Smooth muscle cell (in vitro differentiated cells): ENCODE results near the gene CIBAR2. TPM values are rescaled to one million over a fixed set of nuclear protein-coding genes. Genes with fewer than 3 reads are reported as not detected.

Experiments
- DNase-seq: peaks from one replicate; lab custom pipeline; 2025; ENCODE audit not compliant: unreplicated experiment; lab: John Stamatoyannopoulos, UW
- H2AFZ ChIP-seq: fragments of 200-600 bp; sonication (generic); 2 replicates; pipeline ENCODE4 v1.6.0; 2016; ENCODE audit warnings: antibody characterized with exemption, low read depth, mild to moderate bottlenecking
- H3F3A ChIP-seq: fragments of 200-600 bp; sonication (generic); 2 replicates; pipeline ENCODE4 v1.6.0; 2017; ENCODE audit warnings: antibody characterized with exemption, low read depth
- H3K27ac ChIP-seq: fragments of 200-600 bp; sonication (generic); 2 replicates; pipeline ENCODE4 v1.5.1; 2016; ENCODE audit warnings: low read depth, mild to moderate bottlenecking
- H3K27me3 ChIP-seq: fragments of 200-600 bp; sonication (generic); 2 replicates; pipeline ENCODE4 v1.6.1; 2016; ENCODE audit warnings: low read depth, mild to moderate bottlenecking
- H3K36me3 ChIP-seq: fragments of 200-600 bp; sonication (generic); 2 replicates; pipeline ENCODE4 v1.5.1; 2016; ENCODE audit warnings: low read depth
- H3K4me1 ChIP-seq: fragments of 200-600 bp; sonication (generic); 2 replicates; pipeline ENCODE4 v1.5.1; 2016; ENCODE audit warnings: low read depth
- H3K4me2 ChIP-seq: fragments of 200-600 bp; sonication (generic); 2 replicates; pipeline ENCODE4 v1.6.0; 2016; ENCODE audit warnings: mild to moderate bottlenecking
- H3K4me3 ChIP-seq: fragments of 200-600 bp; sonication (generic); 2 replicates; pipeline ENCODE4 v1.5.1; 2016; ENCODE audit warnings: mild to moderate bottlenecking
- H3K79me2 ChIP-seq: fragments of 200-600 bp; sonication (generic); 2 replicates; pipeline ENCODE4 v1.6.0; 2016; ENCODE audit warnings: low read depth, mild to moderate bottlenecking
- H3K9ac ChIP-seq: fragments of 200-600 bp; sonication (generic); 2 replicates; pipeline ENCODE4 v1.6.0; 2016; ENCODE audit warnings: low read depth
- H3K9me3 ChIP-seq: fragments of 200-600 bp; sonication (generic); replicated peaks from 2 replicates; pipeline ENCODE4 v1.5.1; 2016; ENCODE audit warnings: low read depth
- H4K20me1 ChIP-seq: fragments of 200-600 bp; sonication (generic); 2 replicates; pipeline ENCODE4 v1.6.0; 2016; ENCODE audit warnings: low read depth
- WGBS: methylation state at CpG from one replicate; pipeline ENCODE4 v1.1.7; 2016; ENCODE audit warnings: low lambda C conversion rate; 5-methylcytosine and 5-hydroxymethylcytosine counted together
- polyA plus RNA-seq: library from polyadenylated mRNA; unstranded; fragments of >200 nt; fragmentation: Nextera tagmentation; extraction: Ambion mirVana; gene quantifications from 2 replicates; pipeline ENCODE4 v1.2.1, GENCODE V29; 2016
- total RNA-seq: library from RNA; depleted of rRNA; stranded (reverse); fragments of >200 nt; gene quantifications from 2 replicates; pipeline ENCODE4 v1.2.3, GENCODE V29; 2014
- TF ChIP-seq, protein P1 (sequence below): fragments of 200-600 bp; sonication (generic); IDR thresholded peaks from 2 replicates; pipeline ENCODE4 v1.5.1; 2017; ENCODE audit warnings: borderline replicate concordance, mild to moderate bottlenecking, antibody characterized with exemption; ENCODE audit not compliant: insufficient read depth, poor library complexity, severe bottlenecking

CIBAR2 gene
- total and polyA plus RNA-seq, 2 experiments from 2014 or later, result not detected

DNA sequence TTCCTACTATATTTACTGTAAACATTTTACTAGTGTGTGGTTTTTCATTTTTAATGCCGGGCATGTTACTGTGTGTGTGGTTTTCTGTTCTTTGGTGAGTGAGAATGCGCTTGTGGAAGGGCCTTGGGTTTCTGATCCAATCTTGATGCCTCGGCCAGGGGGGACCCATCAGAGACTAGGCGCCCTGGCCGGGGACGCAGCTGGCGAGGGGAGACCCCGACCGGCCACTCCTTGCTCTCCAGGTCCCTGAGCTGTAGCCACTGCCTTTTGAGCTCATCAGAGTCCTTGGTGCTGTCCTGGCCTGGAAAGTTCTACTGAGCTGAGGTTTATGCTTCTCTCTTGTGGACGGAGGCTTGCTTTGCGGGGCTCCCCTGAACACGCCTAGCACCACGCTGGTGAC, 47.2 kb downstream of the CIBAR2 start:
- 93% methylated on average over 13 of the region's 13 CpGs for WGBS
- no peaks in the 10 kb centered on the region for H3K9me3 ChIP-seq

DNA sequence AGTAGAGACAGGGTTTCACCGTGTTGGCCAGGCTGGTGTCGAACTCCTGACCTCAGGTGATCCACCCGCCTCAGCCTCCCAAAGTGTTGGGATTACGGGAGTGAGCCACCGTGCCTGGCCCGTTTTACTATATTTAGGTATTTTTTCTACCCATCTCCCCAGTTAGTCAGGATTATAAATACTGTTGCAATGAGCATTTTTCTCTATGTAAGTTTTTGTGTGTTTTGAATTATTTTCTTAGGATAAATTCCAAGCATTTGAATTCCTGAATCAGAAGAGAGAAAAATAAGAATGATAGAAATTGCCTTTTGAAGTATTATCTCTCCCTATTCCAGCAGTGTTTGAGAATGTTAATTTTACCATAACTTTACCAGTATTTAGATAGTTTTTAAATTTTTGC, 48.1 kb downstream of the CIBAR2 start:
- H3K4me3 ChIP-seq, result no peak overlapping the region

More for the DNA sequence above, 47.2 kb downstream of the CIBAR2 start:
- H3K9ac ChIP-seq, result no peak overlapping the region
- H3K4me2 ChIP-seq, result no peak overlapping the region
- no peak overlapping the region for H3K27ac ChIP-seq
- H4K20me1 ChIP-seq, result peaks cover 17% of the 10 kb centered on the region
- H2AFZ ChIP-seq, result no peak overlapping the region
- H3K79me2 ChIP-seq, result no peaks in the 10 kb centered on the region
- TF ChIP-seq, protein P1, sequence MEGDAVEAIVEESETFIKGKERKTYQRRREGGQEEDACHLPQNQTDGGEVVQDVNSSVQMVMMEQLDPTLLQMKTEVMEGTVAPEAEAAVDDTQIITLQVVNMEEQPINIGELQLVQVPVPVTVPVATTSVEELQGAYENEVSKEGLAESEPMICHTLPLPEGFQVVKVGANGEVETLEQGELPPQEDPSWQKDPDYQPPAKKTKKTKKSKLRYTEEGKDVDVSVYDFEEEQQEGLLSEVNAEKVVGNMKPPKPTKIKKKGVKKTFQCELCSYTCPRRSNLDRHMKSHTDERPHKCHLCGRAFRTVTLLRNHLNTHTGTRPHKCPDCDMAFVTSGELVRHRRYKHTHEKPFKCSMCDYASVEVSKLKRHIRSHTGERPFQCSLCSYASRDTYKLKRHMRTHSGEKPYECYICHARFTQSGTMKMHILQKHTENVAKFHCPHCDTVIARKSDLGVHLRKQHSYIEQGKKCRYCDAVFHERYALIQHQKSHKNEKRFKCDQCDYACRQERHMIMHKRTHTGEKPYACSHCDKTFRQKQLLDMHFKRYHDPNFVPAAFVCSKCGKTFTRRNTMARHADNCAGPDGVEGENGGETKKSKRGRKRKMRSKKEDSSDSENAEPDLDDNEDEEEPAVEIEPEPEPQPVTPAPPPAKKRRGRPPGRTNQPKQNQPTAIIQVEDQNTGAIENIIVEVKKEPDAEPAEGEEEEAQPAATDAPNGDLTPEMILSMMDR, result no peak
- no peaks in the 10 kb centered on the region for H3K4me1 ChIP-seq
- no peaks in the 10 kb centered on the region for H3F3A ChIP-seq
- no peaks in the 10 kb centered on the region for H3K27me3 ChIP-seq
- H3K4me3 ChIP-seq, result no peak overlapping the region
- no peak for DNase-seq
- no peaks in the 10 kb centered on the region for H3K36me3 ChIP-seq

DNA sequence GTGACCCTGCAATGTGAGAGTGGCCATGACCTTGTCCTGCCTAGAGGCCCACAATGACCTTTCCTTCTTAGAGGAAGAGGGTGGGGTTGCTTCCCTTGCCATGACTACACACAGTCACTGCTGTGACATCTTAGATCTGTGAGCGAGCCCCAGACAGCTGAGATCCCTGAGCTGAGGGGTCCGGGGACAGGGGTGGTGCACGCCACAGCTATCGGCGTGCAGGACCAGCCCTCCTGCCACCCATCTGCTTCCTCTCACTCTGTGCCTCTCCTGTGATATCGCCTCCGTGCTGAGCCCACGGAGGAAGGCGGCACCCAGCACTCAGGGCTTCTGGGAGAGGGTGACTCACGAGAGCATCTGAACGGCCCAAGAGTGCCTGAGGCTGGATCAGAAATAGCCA, 49.4 kb downstream of the CIBAR2 start:
- DNase-seq, result no peak
- no peak overlapping the region for H3K4me3 ChIP-seq
- 83% methylated on average over 11 of the region's 11 CpGs for WGBS
- H3K27ac ChIP-seq, result no peak overlapping the region
- H3K79me2 ChIP-seq, result no peaks in the 10 kb centered on the region
- H4K20me1 ChIP-seq, result peaks cover 32% of the 10 kb centered on the region
- H3K4me1 ChIP-seq, result no peaks in the 10 kb centered on the region
- H3K36me3 ChIP-seq, result no peaks in the 10 kb centered on the region
- no peak overlapping the region for H3K9ac ChIP-seq
- TF ChIP-seq, protein P1, result no peak
- H3K27me3 ChIP-seq, result no peaks in the 10 kb centered on the region
- no peak overlapping the region for H2AFZ ChIP-seq
- no peaks in the 10 kb centered on the region for H3K9me3 ChIP-seq
- H3K4me2 ChIP-seq, result no peak overlapping the region
- H3F3A ChIP-seq, result no peaks in the 10 kb centered on the region

More for the DNA sequence above, 48.1 kb downstream of the CIBAR2 start:
- no peak overlapping the region for H3K4me2 ChIP-seq
- no peaks in the 10 kb centered on the region for H3F3A ChIP-seq
- DNase-seq, result no peak
- no peaks in the 10 kb centered on the region for H3K27me3 ChIP-seq
- H2AFZ ChIP-seq, result no peak overlapping the region
- WGBS, result 97% methylated on average over 6 of the region's 6 CpGs
- H3K9me3 ChIP-seq, result no peaks in the 10 kb centered on the region
- no peak overlapping the region for H3K27ac ChIP-seq
- H3K79me2 ChIP-seq, result no peaks in the 10 kb centered on the region
- H4K20me1 ChIP-seq, result peaks cover 21% of the 10 kb centered on the region
- TF ChIP-seq, protein P1, result no peak
- no peak overlapping the region for H3K9ac ChIP-seq
- no peaks in the 10 kb centered on the region for H3K36me3 ChIP-seq
- H3K4me1 ChIP-seq, result no peaks in the 10 kb centered on the region

DNA sequence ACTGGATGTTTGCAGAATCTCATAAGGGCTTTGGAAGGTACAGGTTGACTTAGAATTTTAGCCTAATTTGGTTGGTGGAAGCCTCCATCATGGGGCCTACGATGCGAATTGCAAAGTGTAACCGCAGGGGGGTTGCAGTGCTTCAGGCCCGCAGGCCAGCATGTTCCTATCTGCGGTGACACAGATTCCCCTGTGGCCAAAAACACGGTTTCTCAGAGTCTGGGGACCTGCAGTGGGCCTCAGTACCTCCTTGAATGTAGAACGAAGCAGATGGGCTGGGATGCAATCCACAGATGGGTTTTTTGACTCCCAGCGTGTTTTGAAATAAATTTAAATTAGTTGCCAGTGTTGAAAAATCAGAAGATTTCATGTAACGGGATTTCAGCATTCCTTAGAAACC, 49.9 kb downstream of the CIBAR2 start:
- H3K9me3 ChIP-seq, result no peaks in the 10 kb centered on the region
- TF ChIP-seq, protein P1, result no peak
- 78% methylated on average over 9 of the region's 9 CpGs for WGBS

More for the DNA sequence above, 49.9 kb downstream of the CIBAR2 start:
- no peaks in the 10 kb centered on the region for H3F3A ChIP-seq
- no peak overlapping the region for H3K4me2 ChIP-seq
- no peaks in the 10 kb centered on the region for H3K36me3 ChIP-seq
- no peaks in the 10 kb centered on the region for H3K4me1 ChIP-seq
- H3K27me3 ChIP-seq, result no peaks in the 10 kb centered on the region
- peaks cover 37% of the 10 kb centered on the region for H4K20me1 ChIP-seq
- no peaks in the 10 kb centered on the region for H3K79me2 ChIP-seq
- no peak overlapping the region for H3K9ac ChIP-seq
- no peak overlapping the region for H3K27ac ChIP-seq
- no peak overlapping the region for H2AFZ ChIP-seq
- H3K4me3 ChIP-seq, result no peak overlapping the region
- DNase-seq, result no peak
